GM12878 (cell line): ENCODE measurements around the gene SNX2. TPM values are rescaled to one million over a fixed set of nuclear protein-coding genes. Genes with fewer than 3 reads are reported as not detected.

ENCODE experiments used
- ATAC-seq: fragments of 200-7000 bp; cut with Tn5 transposase; 3 replicates; pipeline ENCODE4 v1.9.1; 2020; ENCODE audit warnings: mild to moderate bottlenecking, moderate library complexity
- BruUV-seq: library from RNA; stranded (reverse); fragments of 400-500 nt; replicated peaks from 2 replicates; lab custom pipeline; 2021; lab: Mats Ljungman, UMichigan
- CTCF ChIA-PET: fragments of 300-600 bp; sonication (Branson Sonifier 250); formaldehyde crosslinking; extraction: SDS; loops from one replicate; lab custom pipeline; 2021; ENCODE audit warnings: inconsistent platforms; lab: Yijun Ruan, JAX
- POLR2A ChIA-PET: fragments of 350-600 bp; formaldehyde crosslinking; extraction: SDS; loops from one replicate; lab custom pipeline; 2021; ENCODE audit warnings: inconsistent platforms; lab: Charles Lee
- RAD21 ChIA-PET: fragments of 300-600 bp; sonication (Branson Sonifier 250); formaldehyde crosslinking; loops from one replicate; lab custom pipeline; 2023; ENCODE audit warnings: antibody characterized with exemption; ENCODE audit not compliant: unreplicated experiment; lab: Charles Lee
- SMC1A ChIA-PET: fragments of 300-600 bp; sonication (Branson Sonifier 250); formaldehyde crosslinking; loops from one replicate; lab custom pipeline; 2023; ENCODE audit not compliant: unreplicated experiment, uncharacterized antibody; lab: Charles Lee
- DNase-seq: peaks from one replicate; pipeline ENCODE4 v3.0.0-alpha.2; 2011; ENCODE audit warnings: low read depth, low spot score
- FAIRE-seq: peaks from 3 replicates; lab custom pipeline; 2011; peaks lifted over from hg19 to GRCh38; lab: Jason Lieb, UNC
- H2AFZ ChIP-seq: 2 replicates; pipeline ENCODE4 v1.6.0; 2011; ENCODE audit warnings: low read depth, low read length, control low read depth; ENCODE audit not compliant: control insufficient read depth
- H3K27ac ChIP-seq: 2 replicates; pipeline ENCODE4 v1.5.1; 2011; ENCODE audit warnings: control low read depth; ENCODE audit not compliant: control insufficient read depth, insufficient read depth
- H3K27me3 ChIP-seq, 2 experiments: replicated peaks in 1 of 2; 2 replicates each; pipeline versions ENCODE4 v1.6.0 to v1.6.1; 2011; ENCODE audit warnings: low read length in 1 of 2; ENCODE audit not compliant: control insufficient read depth in 2 of 2, insufficient read depth in 2 of 2
- H3K36me3 ChIP-seq, 2 experiments: 2 replicates each; pipeline ENCODE4 v1.5.1; 2011; ENCODE audit warnings: low read length in 1 of 2; ENCODE audit not compliant: control insufficient read depth in 2 of 2, insufficient read depth in 2 of 2
- H3K4me1 ChIP-seq: 2 replicates; pipeline ENCODE4 v1.6.1; 2011; ENCODE audit warnings: mild to moderate bottlenecking, low read length, moderate library complexity, mixed read lengths; ENCODE audit not compliant: control insufficient read depth, insufficient read depth
- H3K4me2 ChIP-seq: 2 replicates; pipeline ENCODE4 v1.6.0; 2011; ENCODE audit warnings: control low read depth; ENCODE audit not compliant: control insufficient read depth, insufficient read depth
- H3K4me3 ChIP-seq: fragments of 200-600 bp; sonication (generic); 2 replicates; pipeline ENCODE4 v1.5.1; 2016
- H3K79me2 ChIP-seq: 2 replicates; pipeline ENCODE4 v1.6.0; 2011; ENCODE audit warnings: low read length; ENCODE audit not compliant: control insufficient read depth, insufficient read depth
- H3K9ac ChIP-seq: 2 replicates; pipeline ENCODE4 v1.8.0; 2011; ENCODE audit warnings: low read length, control low read depth, mixed read lengths; ENCODE audit not compliant: control insufficient read depth, insufficient read depth
- H3K9me3 ChIP-seq: replicated peaks from 3 replicates; pipeline ENCODE4 v1.5.1; 2011; ENCODE audit warnings: mild to moderate bottlenecking, low read length; ENCODE audit not compliant: control insufficient read depth, insufficient read depth
- H4K20me1 ChIP-seq: 2 replicates; pipeline ENCODE4 v1.6.0; 2011; ENCODE audit not compliant: control insufficient read depth, insufficient read depth
- CHD4 ChIP-seq: fragments of 200-600 bp; sonication (generic); IDR thresholded peaks from 2 replicates; pipeline ENCODE4 v1.6.1; 2016; ENCODE audit warnings: mild to moderate bottlenecking
- CREB1 ChIP-seq: IDR thresholded peaks from 2 replicates; pipeline ENCODE4 v1.6.1; 2012; ENCODE audit warnings: low read depth, mild to moderate bottlenecking, inconsistent platforms
- CREM ChIP-seq: IDR thresholded peaks from 2 replicates; pipeline ENCODE4 v1.6.1; 2014; ENCODE audit warnings: antibody characterized with exemption, low read depth
- GABPA ChIP-seq: IDR thresholded peaks from 2 replicates; pipeline ENCODE4 v1.6.1; 2014; ENCODE audit warnings: antibody characterized with exemption, low read depth, mild to moderate bottlenecking, inconsistent platforms
- IKZF1 ChIP-seq: fragments of 450-650 bp; conservative IDR thresholded peaks from 2 replicates; pipeline ENCODE4 v1.6.1; 2017; ENCODE audit warnings: antibody characterized with exemption, mild to moderate bottlenecking
- IKZF2 ChIP-seq, 2 experiments: fragments of 450-650 bp; IDR thresholded peaks; 2 replicates each; pipeline ENCODE4 v1.6.1; 2017; ENCODE audit warnings: mild to moderate bottlenecking in 2 of 2, moderate library complexity in 2 of 2
- IRF4 ChIP-seq: IDR thresholded peaks from 2 replicates; pipeline ENCODE4 v1.6.1; 2011; ENCODE audit warnings: low read depth, low read length
- IRF5 ChIP-seq: fragments of 450-650 bp; IDR thresholded peaks from 2 replicates; pipeline ENCODE4 v1.6.1; 2017; ENCODE audit warnings: borderline replicate concordance
- JUNB ChIP-seq: IDR thresholded peaks from 2 replicates; pipeline ENCODE4 v1.6.1; 2016; ENCODE audit warnings: antibody characterized with exemption, mild to moderate bottlenecking
- MYC ChIP-seq: IDR thresholded peaks from 2 replicates; pipeline ENCODE4 v1.6.1; 2011; ENCODE audit warnings: mild to moderate bottlenecking, low read length, moderate library complexity, inconsistent platforms; ENCODE audit not compliant: insufficient read depth, insufficient replicate concordance, insufficient read length, severe bottlenecking
- NBN ChIP-seq: fragments of 450-650 bp; IDR thresholded peaks from 2 replicates; pipeline ENCODE4 v1.6.1; 2016
- NFIC ChIP-seq: IDR thresholded peaks from 2 replicates; pipeline ENCODE4 v1.6.1; 2012; ENCODE audit warnings: low read depth, mild to moderate bottlenecking, inconsistent platforms, low read length, moderate library complexity
- POLR2AphosphoS2 ChIP-seq: IDR thresholded peaks from 2 replicates; pipeline ENCODE4 v1.6.1; 2011; ENCODE audit warnings: low read depth, mild to moderate bottlenecking, low read length, improper control_type of control experiment, moderate library complexity
- RAD21 ChIP-seq: IDR thresholded peaks from 2 replicates; pipeline ENCODE4 v1.6.1; 2011; ENCODE audit warnings: mild to moderate bottlenecking, low read depth, low read length, moderate library complexity; ENCODE audit not compliant: insufficient read depth
- RBBP5 ChIP-seq: fragments of 200-600 bp; sonication (generic); conservative IDR thresholded peaks from 2 replicates; pipeline ENCODE4 v1.6.1; 2016
- RUNX3 ChIP-seq: IDR thresholded peaks from 2 replicates; pipeline ENCODE4 v1.6.1; 2012; ENCODE audit warnings: low read length, inconsistent platforms
- SPI1 ChIP-seq: IDR thresholded peaks from 2 replicates; pipeline ENCODE4 v1.6.1; 2011; ENCODE audit warnings: low read depth, mild to moderate bottlenecking, low read length, moderate library complexity, borderline replicate concordance; ENCODE audit not compliant: insufficient read depth
- SREBF1 ChIP-seq: IDR thresholded peaks from 2 replicates; pipeline ENCODE4 v1.6.1; 2012; ENCODE audit warnings: mild to moderate bottlenecking, low read length
- SRF ChIP-seq, 2 experiments: IDR thresholded peaks; 2 replicates each; pipeline ENCODE4 v1.6.1; 2011; ENCODE audit warnings: low read depth in 2 of 2, low read length in 2 of 2, mild to moderate bottlenecking in 1 of 2, moderate library complexity in 1 of 2
- TBL1XR1 ChIP-seq: IDR thresholded peaks from 2 replicates; pipeline ENCODE4 v1.6.1; 2012; ENCODE audit warnings: low read depth, low read length, improper control_type of control experiment
- WRNIP1 ChIP-seq: IDR thresholded peaks from 2 replicates; pipeline ENCODE4 v1.6.1; 2011; ENCODE audit warnings: low read depth, low read length, improper control_type of control experiment, borderline replicate concordance
- YY1 ChIP-seq: IDR thresholded peaks from 2 replicates; pipeline ENCODE4 v1.6.1; 2011; ENCODE audit warnings: low read depth, mild to moderate bottlenecking, low read length
- ZNF24 ChIP-seq: fragments of 450-650 bp; IDR thresholded peaks from 2 replicates; pipeline ENCODE4 v1.6.1; 2017; ENCODE audit warnings: antibody characterized with exemption, mild to moderate bottlenecking
- whole genome bisulfite sequencing: methylation state at CpG from one replicate; pipeline ENCODE4 v1.1.6; 2016; ENCODE audit warnings: low lambda C conversion rate; ENCODE audit not compliant: insufficient replicate concordance, insufficient coverage; ENCODE audit errors: missing lambda C conversion rate; 5-methylcytosine and 5-hydroxymethylcytosine counted together
- in situ Hi-C: fragments of 300-500 bp; cut with MboI; formaldehyde crosslinking; loops from 9 replicates; pipeline ENCODE4 v1.14.3; 2018; ENCODE audit warnings: mixed read lengths
- intact Hi-C: fragments of 100-400 bp; cut with micrococcal nuclease; formaldehyde crosslinking; loops from one replicate; pipeline ENCODE4 v1.14.2; 2022; ENCODE audit not compliant: unreplicated experiment
- polyA plus RNA-seq, 11 experiments: library from polyadenylated mRNA; depleted of rRNA in 4 of 11; unstranded in 6 of 11; stranded (reverse) in 5 of 11; fragments of >200 nt; fragmentation: Nextera tagmentation in 4 of 11; fragmentation: Illumina TruSeq in 1 of 11; extraction: Ambion mirVana in 4 of 11; extraction: Trizol in 1 of 11; gene quantifications; 1 replicate in 1 of 11; 2 replicates in 10 of 11; pipeline versions ENCODE4 v1.2.1 to v1.2.3, GENCODE V29; 2011 to 2016; ENCODE audit warnings: inconsistent platforms in 2 of 11, missing spikeins in 2 of 11, low read depth in 1 of 11
- total RNA-seq, 4 experiments: library from RNA; depleted of rRNA in 3 of 4; stranded (reverse); fragments of >200 nt in 3 of 4; fragmentation: Illumina TruSeq in 1 of 4; extraction: Trizol in 1 of 4; gene quantifications; 2 replicates each; pipeline versions ENCODE4 v1.2.1 to v1.2.3, GENCODE V29; 2013 to 2021
- TF ChIP-seq, protein P1 (sequence below): IDR thresholded peaks from 2 replicates; pipeline ENCODE4 v1.6.1; 2011; ENCODE audit warnings: borderline replicate concordance, low read depth, mild to moderate bottlenecking, moderate library complexity, low read length; ENCODE audit not compliant: insufficient read depth, poor library complexity, severe bottlenecking

SNX2 gene
- total and polyA plus RNA-seq, 10 of the 15 experiments (the other 5 are each of a cell fraction or from before 2014, with no cell fraction given): 46.3 to 84.3 (median 63.0) TPM

DNA sequence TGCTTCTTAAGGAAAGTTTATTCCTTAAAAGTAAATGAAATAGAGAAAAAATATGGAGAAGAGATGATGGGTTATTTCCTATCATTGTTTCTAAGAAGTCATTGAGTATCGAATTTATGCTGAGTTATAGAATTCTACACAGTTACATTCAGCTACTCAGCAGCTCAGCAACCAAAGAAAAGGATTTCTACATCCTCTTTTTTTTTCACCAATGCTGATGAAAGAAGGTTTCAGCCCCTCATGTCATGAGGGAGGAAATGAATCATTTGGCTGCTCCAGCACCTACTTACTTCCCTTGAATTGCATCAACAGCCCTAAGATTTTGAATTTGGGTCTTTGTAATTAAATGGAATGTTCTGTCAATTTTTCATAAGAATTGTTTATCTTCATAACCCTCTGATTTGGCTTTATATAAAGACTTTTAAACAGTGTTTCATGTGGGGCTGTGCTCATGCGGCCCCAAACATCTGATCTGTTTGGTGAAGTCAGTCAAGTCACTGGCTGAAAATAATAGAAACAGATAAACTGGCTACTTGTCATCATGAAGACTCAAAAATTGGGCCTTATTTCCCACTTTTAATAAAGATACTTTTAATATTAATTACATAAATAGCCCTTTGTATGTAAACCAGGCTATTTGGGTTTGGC is 18.5 kb upstream of the SNX2 start:
- H3K4me1 ChIP-seq: peaks cover 17% of the 10 kb centered on the region
- H3K9ac ChIP-seq: no peak overlapping the region
- WGBS: 2% methylated on average over 2 of the region's 2 CpGs
- CTCF ChIA-PET: interaction anchor here (0.8 to 1.8 kb wide), 4 partner anchors 14 to 52 kb away, joined by 3 to 7 read pairs (median 3); no protein-coding TSS in a partner anchor
- H4K20me1 ChIP-seq: no peaks in the 10 kb centered on the region
- no peaks in the 10 kb centered on the region for H3K27me3 ChIP-seq
- RAD21 ChIA-PET: interaction anchor here (0.6 to 1.5 kb wide), 2 partner anchors 21 to 238 kb away, joined by 3 read pairs; no protein-coding TSS in a partner anchor
- H3K79me2 ChIP-seq: no peaks in the 10 kb centered on the region
- SMC1A ChIA-PET: interaction anchor here (0.8 to 1.4 kb wide), 6 partner anchors 19 to 662 kb away, joined by 3 to 7 read pairs (median 3); no protein-coding TSS in a partner anchor
- in situ Hi-C loops: no loop called here
- peak overlapping the region; percentile 66 for H2AFZ ChIP-seq
- H3K4me2 ChIP-seq: peak overlapping the region; percentile 59
- DNase-seq: no peak
- H3K27ac ChIP-seq: peak overlapping the region; percentile 66; the same call in 1 of the 2 replicates
- peak; percentile 86 for ATAC-seq
- no peaks in the 10 kb centered on the region for H3K36me3 ChIP-seq
- POLR2A ChIA-PET: no interaction called here
- intact Hi-C loops: loop anchor here (2.0 to 5.0 kb wide), 3 partner anchors 18 to 54 kb away; partner anchors contain the start of gene SNX2
- BruUV-seq: no TSS peak
- H3K9me3 ChIP-seq: no peaks in the 10 kb centered on the region
- peak; percentile 57 for FAIRE-seq
- no peak overlapping the region for H3K4me3 ChIP-seq
- TF ChIP-seq RAD21 (peak; percentile 11; the same call in 1 of the 2 replicates), WRNIP1 (no peak), POLR2AphosphoS2 (no peak), RBBP5 (no peak), ZNF24 (0 out of 2 replicates have a peak, but pooled peaks have one; percentile 33), NFIC (peak; percentile 52), RUNX3 (peak; percentile 35), JUNB (peak; percentile 81), YY1 (no peak), MYC (no peak), CREM (peak; percentile 47; the same call in 1 of the 2 replicates), CREB1 (peak; percentile 52), IKZF2 (IDR thresholded peaks at IDR 0.05) (peak in 1 of 2 experiments; percentile 20; a peak in 1 of 4 replicates), SPI1 (peak; percentile 38; the same call in 1 of the 2 replicates), IRF4 (peak; percentile 52; the same call in 1 of the 2 replicates), SREBF1 (no peak), NBN (no peak), CHD4 (no peak), SRF (IDR thresholded peaks at IDR 0.05; ENCODE audit: low read depth in 2 of 2, low read length in 2 of 2) (no peak), TBL1XR1 (no peak), IRF5 (no peak), IKZF1 (0 out of 2 replicates have a peak, but pooled peaks have one; percentile 12), GABPA (peak; percentile 45; the same call in 1 of the 2 replicates)
- TF ChIP-seq, protein P1, sequence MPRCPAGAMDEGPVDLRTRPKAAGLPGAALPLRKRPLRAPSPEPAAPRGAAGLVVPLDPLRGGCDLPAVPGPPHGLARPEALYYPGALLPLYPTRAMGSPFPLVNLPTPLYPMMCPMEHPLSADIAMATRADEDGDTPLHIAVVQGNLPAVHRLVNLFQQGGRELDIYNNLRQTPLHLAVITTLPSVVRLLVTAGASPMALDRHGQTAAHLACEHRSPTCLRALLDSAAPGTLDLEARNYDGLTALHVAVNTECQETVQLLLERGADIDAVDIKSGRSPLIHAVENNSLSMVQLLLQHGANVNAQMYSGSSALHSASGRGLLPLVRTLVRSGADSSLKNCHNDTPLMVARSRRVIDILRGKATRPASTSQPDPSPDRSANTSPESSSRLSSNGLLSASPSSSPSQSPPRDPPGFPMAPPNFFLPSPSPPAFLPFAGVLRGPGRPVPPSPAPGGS: no peak
